ENCODE data around the gene C1QTNF12.

- TF ChIP-seq, protein P1, sequence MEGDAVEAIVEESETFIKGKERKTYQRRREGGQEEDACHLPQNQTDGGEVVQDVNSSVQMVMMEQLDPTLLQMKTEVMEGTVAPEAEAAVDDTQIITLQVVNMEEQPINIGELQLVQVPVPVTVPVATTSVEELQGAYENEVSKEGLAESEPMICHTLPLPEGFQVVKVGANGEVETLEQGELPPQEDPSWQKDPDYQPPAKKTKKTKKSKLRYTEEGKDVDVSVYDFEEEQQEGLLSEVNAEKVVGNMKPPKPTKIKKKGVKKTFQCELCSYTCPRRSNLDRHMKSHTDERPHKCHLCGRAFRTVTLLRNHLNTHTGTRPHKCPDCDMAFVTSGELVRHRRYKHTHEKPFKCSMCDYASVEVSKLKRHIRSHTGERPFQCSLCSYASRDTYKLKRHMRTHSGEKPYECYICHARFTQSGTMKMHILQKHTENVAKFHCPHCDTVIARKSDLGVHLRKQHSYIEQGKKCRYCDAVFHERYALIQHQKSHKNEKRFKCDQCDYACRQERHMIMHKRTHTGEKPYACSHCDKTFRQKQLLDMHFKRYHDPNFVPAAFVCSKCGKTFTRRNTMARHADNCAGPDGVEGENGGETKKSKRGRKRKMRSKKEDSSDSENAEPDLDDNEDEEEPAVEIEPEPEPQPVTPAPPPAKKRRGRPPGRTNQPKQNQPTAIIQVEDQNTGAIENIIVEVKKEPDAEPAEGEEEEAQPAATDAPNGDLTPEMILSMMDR (IDR thresholded peaks at IDR 0.05), result no peak
- TF ChIP-seq POLR2A (IDR thresholded peaks at IDR 0.05), result no peak
Measured at GRCh38 chr1:1285102-1285571, 38.6 kb upstream of the C1QTNF12 start.
